Mammary epithelial cell (primary cell): ENCODE measurements around the gene TOP2B.

Experiments
- CTCF ChIP-seq, 2 donors: IDR thresholded peaks in 1 of 2; conservative IDR thresholded peaks in 1 of 2; 2 replicates each; pipeline ENCODE4 v1.5.1; 2011 to 2012; ENCODE audit warnings: inconsistent platforms in 2 of 2, low read length in 2 of 2, mild to moderate bottlenecking in 2 of 2, control low read depth in 1 of 2, low read depth in 1 of 2; ENCODE audit not compliant: insufficient read depth in 1 of 2; ENCODE audit errors: extremely low read depth in 1 of 2
- EZH2 ChIP-seq: IDR thresholded peaks from 2 replicates; pipeline ENCODE4 v1.6.1; 2012; ENCODE audit warnings: low read length, inconsistent platforms, borderline replicate concordance

DNA sequence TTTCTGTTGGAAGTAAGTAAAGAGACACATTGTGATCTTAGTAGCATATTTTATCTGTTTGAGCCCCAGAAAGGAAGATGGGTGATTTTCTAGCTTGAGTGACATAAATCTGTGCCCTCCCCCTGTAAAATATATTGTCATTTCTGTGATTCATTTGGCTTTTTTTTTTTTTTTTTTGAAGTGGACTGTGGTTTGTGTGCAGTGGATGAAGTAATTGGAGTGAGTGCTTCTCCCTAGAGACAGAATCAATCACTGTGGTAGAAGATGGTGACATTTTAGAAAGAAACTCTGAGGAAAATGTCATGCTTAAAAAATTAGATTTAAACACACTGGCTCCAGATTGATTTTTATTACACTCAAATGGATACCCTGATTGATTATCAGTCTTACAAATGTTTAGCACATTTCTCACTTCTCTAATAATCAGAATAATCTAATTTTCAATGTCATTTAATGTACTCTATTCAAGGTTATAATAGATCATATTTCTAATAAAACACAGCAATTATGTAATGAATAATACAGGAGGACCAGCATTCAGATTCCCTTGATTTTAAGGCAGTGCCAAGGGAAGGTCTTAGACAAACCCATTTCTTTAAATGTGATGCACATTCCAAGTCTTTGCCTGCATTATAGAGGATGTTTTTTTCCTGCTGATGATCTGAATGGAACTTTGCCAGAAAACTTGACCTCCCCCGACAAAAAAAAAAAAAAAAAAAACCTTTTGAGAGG, 116.6 kb downstream of the TOP2B start:
- TF ChIP-seq CTCF (conservative IDR thresholded peaks at IDR 0.05 in 1 of 2, IDR thresholded peaks at IDR 0.05 in 1 of 2; ENCODE audit: extremely low read depth in 1 of 2, insufficient read depth in 1 of 2, low read depth in 1 of 2, low read length in 2 of 2) (no peak), EZH2 (no peak)
